Spleen (tissue), 11 donors: ENCODE results near the gene ST3GAL4. TPM values are rescaled to one million over a fixed set of nuclear protein-coding genes. Genes with fewer than 3 reads are reported as not detected.
"Not testable (repeated sequence)": the region's sequence is repeated elsewhere in the genome, so short reads cannot be mapped to it uniquely, and the experiment has no call there.

Experiments
- DNase-seq: peaks from one replicate; pipeline ENCODE4 v3.0.0-alpha.2; 2020
- H3K27ac ChIP-seq, 8 donors: fragments of 200-600 bp; sonication (generic) in 7 of 8; 1 replicate in 4 of 8; 2 replicates in 4 of 8; pipeline versions ENCODE4 v1.5.0 to v1.8.0; 2016 to 2021; ENCODE audit warnings: inconsistent platforms in 4 of 8, mild to moderate bottlenecking in 4 of 8, moderate library complexity in 1 of 8
- H3K27me3 ChIP-seq, 7 donors: fragments of 200-600 bp; sonication (generic) in 6 of 7; replicated peaks in 1 of 7; 1 replicate in 4 of 7; 2 replicates in 3 of 7; pipeline versions ENCODE4 v1.5.0 to v1.8.0; 2016 to 2021; ENCODE audit warnings: inconsistent platforms in 3 of 7, mild to moderate bottlenecking in 1 of 7
- H3K36me3 ChIP-seq, 6 donors: fragments of 200-600 bp; sonication (generic) in 5 of 6; 1 replicate in 4 of 6; 2 replicates in 2 of 6; pipeline versions ENCODE4 v1.5.0 to v1.8.0; 2016 to 2021; ENCODE audit warnings: inconsistent platforms in 2 of 6
- H3K4me1 ChIP-seq, 6 donors: fragments of 200-600 bp; sonication (generic) in 5 of 6; 1 replicate in 3 of 6; 2 replicates in 3 of 6; pipeline versions ENCODE4 v1.5.0 to v1.8.0; 2016 to 2021; ENCODE audit warnings: inconsistent platforms in 3 of 6
- H3K4me3 ChIP-seq, 8 donors: fragments of 200-600 bp; sonication (generic) in 7 of 8; 1 replicate in 4 of 8; 2 replicates in 4 of 8; pipeline versions ENCODE4 v1.5.0 to v1.8.0; 2016 to 2021; ENCODE audit warnings: inconsistent platforms in 4 of 8, mild to moderate bottlenecking in 4 of 8, moderate library complexity in 2 of 8
- H3K9me3 ChIP-seq, 8 donors: fragments of 200-600 bp; sonication (generic) in 7 of 8; 1 replicate in 4 of 8; 2 replicates in 4 of 8; pipeline versions ENCODE4 v1.5.0 to v1.8.0; 2016 to 2021; ENCODE audit warnings: inconsistent platforms in 4 of 8
- CTCF ChIP-seq, 11 experiments: fragments of 200-600 bp in 7 of 11; fragments of 450-650 bp in 4 of 11; sonication (generic) in 4 of 11; IDR thresholded peaks in 8 of 11; conservative IDR thresholded peaks in 3 of 11; 1 replicate in 7 of 11; 2 replicates in 4 of 11; pipeline versions ENCODE4 v1.4.0 to v1.8.0; 2016 to 2021; ENCODE audit warnings: antibody characterized with exemption in 11 of 11, inconsistent platforms in 4 of 11, mild to moderate bottlenecking in 1 of 11
- POLR2A ChIP-seq, 3 donors: fragments of 450-650 bp; IDR thresholded peaks; one replicate each; pipeline ENCODE4 v1.5.1; 2017; ENCODE audit warnings: antibody characterized with exemption in 3 of 3, mild to moderate bottlenecking in 1 of 3
- POLR2AphosphoS5 ChIP-seq, 3 donors: sonication (generic); formaldehyde crosslinking; IDR thresholded peaks; one replicate each; pipeline ENCODE4 v1.5.1; 2017; ENCODE audit warnings: antibody characterized with exemption in 3 of 3
- WGBS, 5 donors: extraction: QIAGEN DNeasy Blood & Tissue Kit in 3 of 5; methylation state at CpG; one replicate each; pipeline versions ENCODE4 v1.1.5 to v1.1.7; 2013 to 2018; 5-methylcytosine and 5-hydroxymethylcytosine counted together
- intact Hi-C: fragments of 100-400 bp; cut with DNase I; formaldehyde crosslinking; loops from one replicate; pipeline ENCODE4 v1.15.0; 2023; ENCODE audit warnings: low total_unique reads
- polyA plus RNA-seq, 3 donors: library from polyadenylated mRNA; stranded (reverse); fragments of 200-250 nt; gene quantifications; one replicate each; pipeline ENCODE4 v1.2.1, GENCODE V29; 2013
- total RNA-seq, 7 donors: library from RNA; depleted of rRNA in 3 of 7; stranded (reverse); fragments of >200 nt in 3 of 7; fragmentation: NEBNext Ultra II Directional in 4 of 7; extraction: Animal tissue kit (Norgen Biotek cat#: 25700) in 4 of 7; gene quantifications; one replicate each; pipeline versions ENCODE4 v1.1.0 to v1.2.1, GENCODE V29; 2016 to 2021
- donor health status: healthy with polysubstance abuse.
- donor health status: DM: no; HTN: no; CAD: no; lungs with moderate emphysema.
- donor health status: DM: no; HTN: no; CAD: no.
- donor health status: Bipolar disorder and iron deficiency.
- donor health status: healthy.
- donor health status: DM: no; HTN: no; CAD: no.
- donor health status: DM: yes; HTN: yes; CAD: no.

ST3GAL4 gene
- total and polyA plus RNA-seq, 10 donors: 12.8 to 102 (median 47.4) TPM

DNA sequence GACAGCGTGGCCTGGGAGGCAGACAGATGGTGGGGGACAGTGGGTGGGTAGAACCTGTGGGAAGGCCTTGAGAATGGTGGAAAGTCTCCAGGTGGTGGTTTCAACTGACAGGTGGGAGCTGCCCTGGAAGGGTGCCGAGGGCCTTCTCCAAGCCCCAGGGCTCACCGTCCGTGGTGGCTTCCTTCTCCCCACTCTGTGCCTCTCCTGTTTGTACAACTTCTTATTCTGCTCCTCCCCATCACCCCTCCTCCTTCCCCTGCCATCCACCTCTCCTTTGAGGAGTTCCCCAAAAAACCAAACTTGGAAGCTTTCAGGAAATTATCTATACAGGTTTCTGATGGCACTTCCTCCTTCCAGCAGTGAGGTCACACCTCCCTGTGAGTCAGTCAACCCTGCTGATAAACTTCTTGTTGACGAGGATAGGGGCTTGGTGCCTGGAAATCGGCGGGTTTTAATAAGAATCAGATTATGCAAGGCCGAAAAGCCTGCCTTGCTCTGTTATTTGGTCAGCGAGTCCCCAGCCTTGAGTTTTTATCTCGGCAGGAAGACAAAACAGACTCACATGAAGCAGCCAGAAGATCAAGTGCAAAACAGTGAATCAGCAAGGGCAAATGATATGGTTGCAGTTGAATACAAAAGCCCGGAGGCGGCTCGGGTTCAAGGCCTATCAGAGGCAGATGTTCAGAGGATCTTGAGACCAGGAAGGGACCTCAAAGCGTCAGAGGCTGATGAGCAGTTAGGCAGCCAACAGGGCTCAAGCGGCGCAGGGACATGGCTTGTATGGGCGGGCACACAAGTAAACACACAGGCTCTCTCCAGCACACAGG is 9.5 kb upstream of the ST3GAL4 start:
- 37 to 54% (median 45%) methylated on average over 17 of the region's 17 CpGs for WGBS, 5 donors
- peak; percentile 90 for DNase-seq
- Histone ChIP-seq H3K36me3 (peaks cover 0 to 81% (median 46%) of the 10 kb centered on the region in 6 donors), H3K9me3 (no peaks in the 10 kb centered on the region), H3K4me1 (peaks cover 10 to 85% (median 58%) of the 10 kb centered on the region in 6 donors), H3K4me3 (peak overlapping the region in 1 of 8 donors; percentile 50), H3K27ac (peak overlapping the region; percentile 66 to 92 (median 88)), H3K27me3 (no peaks in the 10 kb centered on the region)
- intact Hi-C loops: no loop called here
- TF ChIP-seq POLR2AphosphoS5 (IDR thresholded peaks at IDR 0.05): peak in 2 of 3 donors; percentile 74 to 88
- TF ChIP-seq CTCF (IDR thresholded peaks at IDR 0.05 in 8 of 11, conservative IDR thresholded peaks at IDR 0.05 in 3 of 11): no peak
- TF ChIP-seq POLR2A (IDR thresholded peaks at IDR 0.05): peak in 1 of 3 donors; percentile 31

DNA sequence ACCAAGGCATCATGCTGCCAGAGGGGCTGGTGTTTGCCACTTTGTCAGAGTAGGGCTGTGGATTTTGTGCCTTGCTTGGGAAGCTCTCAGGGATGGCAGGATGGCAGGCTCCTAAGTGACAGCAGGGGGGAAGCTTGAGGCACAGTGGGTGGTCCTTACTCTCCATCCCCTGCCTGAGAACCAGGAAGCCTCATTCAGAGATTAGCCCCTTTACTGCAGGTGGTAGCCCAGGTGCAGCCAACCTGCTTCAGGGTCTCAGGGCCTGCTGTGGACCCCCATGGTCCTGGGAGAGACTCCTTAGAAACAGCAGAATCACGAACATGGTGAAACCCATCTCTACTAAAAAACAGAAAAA is 8.9 kb upstream of the ST3GAL4 start:
- intact Hi-C loops: no loop called here
- Histone ChIP-seq H3K4me3 (peak overlapping the region in 1 of 8 donors; percentile 50), H3K27me3 (no peaks in the 10 kb centered on the region), H3K27ac (peak overlapping the region; percentile 66 to 92 (median 88)), H3K4me1 (peaks cover 10 to 85% (median 57%) of the 10 kb centered on the region in 6 donors), H3K9me3 (no peaks in the 10 kb centered on the region), H3K36me3 (peaks cover 0 to 75% (median 40%) of the 10 kb centered on the region in 6 donors)
- TF ChIP-seq POLR2AphosphoS5 (IDR thresholded peaks at IDR 0.05): no peak
- no peak for DNase-seq
- 73 to 100% (median 90%) methylated on average over 1 of the region's 1 CpG for WGBS, 5 donors

- DNase-seq: peak; percentile 43
- H3K9me3 ChIP-seq, intact Hi-C loops, H3K27me3 ChIP-seq: not testable (repeated sequence)
- Histone ChIP-seq H3K4me1 (peaks cover 10 to 85% (median 56%) of the 10 kb centered on the region in 6 donors), H3K36me3 (peaks cover 0 to 72% (median 37%) of the 10 kb centered on the region in 6 donors), H3K4me3 (peak overlapping the region in 1 of 8 donors; percentile 50), H3K27ac (peak overlapping the region; percentile 66 to 92 (median 88))
- WGBS, 5 donors: 78 to 82% (median 81%) methylated on average over 7 of the region's 7 CpGs
Measured at GRCh38 chr11:126346946-126347345, 8.5 kb upstream of the ST3GAL4 start.

- Histone ChIP-seq H3K4me3 (no peak overlapping the region), H3K9me3 (no peaks in the 10 kb centered on the region), H3K27me3 (no peaks in the 10 kb centered on the region), H3K4me1 (peaks cover 10 to 91% (median 57%) of the 10 kb centered on the region in 6 donors), H3K36me3 (peaks cover 0 to 61% (median 28%) of the 10 kb centered on the region in 6 donors), H3K27ac (peak overlapping the region in 7 of 8 donors; percentile 41 to 92 (median 89))
- intact Hi-C loops: no loop called here
- TF ChIP-seq POLR2AphosphoS5 (IDR thresholded peaks at IDR 0.05) (peak in 1 of 3 donors; percentile 36), POLR2A (IDR thresholded peaks at IDR 0.05) (no peak), CTCF (IDR thresholded peaks at IDR 0.05 in 8 of 11, conservative IDR thresholded peaks at IDR 0.05 in 3 of 11) (no peak)
- 70 to 78% (median 76%) methylated on average over 12 to 17 of the region's 17 CpGs for WGBS, 5 donors
- DNase-seq: peak; percentile 74
Measured at GRCh38 chr11:126347751-126348668, 7.5 kb upstream of the ST3GAL4 start.
